ENCODE results near the gene CNPY3. TPM values are rescaled to one million over a fixed set of nuclear protein-coding genes. Genes with fewer than 3 reads are reported as not detected.

CNPY3 gene
- total and polyA plus RNA-seq, 2 of the 13 experiments (the other 11 are each of a cell fraction or from before 2014, with no cell fraction given) = 42.3 to 60.2 TPM

- TF ChIP-seq ZNF335 (CRISPR knock-in tag; IDR thresholded peaks at IDR 0.05) = peak; percentile 58; the same call in 1 of the 2 replicates
- peak; percentile 96 for TF ChIP-seq DR1 (CRISPR knock-in tag; IDR thresholded peaks at IDR 0.05)
- no peak; the same call in 1 of the 2 replicates for TF ChIP-seq ZNF749 (CRISPR knock-in tag; IDR thresholded peaks at IDR 0.05; ENCODE audit: borderline replicate concordance)
- peak; percentile 38; the same call in 1 of the 2 replicates for TF ChIP-seq GATAD2A (CRISPR knock-in tag; IDR thresholded peaks at IDR 0.05)
- no peak for TF ChIP-seq ZEB1 (IDR thresholded peaks at IDR 0.05; ENCODE audit: insufficient replicate concordance, low read depth)
- TF ChIP-seq, protein P1, sequence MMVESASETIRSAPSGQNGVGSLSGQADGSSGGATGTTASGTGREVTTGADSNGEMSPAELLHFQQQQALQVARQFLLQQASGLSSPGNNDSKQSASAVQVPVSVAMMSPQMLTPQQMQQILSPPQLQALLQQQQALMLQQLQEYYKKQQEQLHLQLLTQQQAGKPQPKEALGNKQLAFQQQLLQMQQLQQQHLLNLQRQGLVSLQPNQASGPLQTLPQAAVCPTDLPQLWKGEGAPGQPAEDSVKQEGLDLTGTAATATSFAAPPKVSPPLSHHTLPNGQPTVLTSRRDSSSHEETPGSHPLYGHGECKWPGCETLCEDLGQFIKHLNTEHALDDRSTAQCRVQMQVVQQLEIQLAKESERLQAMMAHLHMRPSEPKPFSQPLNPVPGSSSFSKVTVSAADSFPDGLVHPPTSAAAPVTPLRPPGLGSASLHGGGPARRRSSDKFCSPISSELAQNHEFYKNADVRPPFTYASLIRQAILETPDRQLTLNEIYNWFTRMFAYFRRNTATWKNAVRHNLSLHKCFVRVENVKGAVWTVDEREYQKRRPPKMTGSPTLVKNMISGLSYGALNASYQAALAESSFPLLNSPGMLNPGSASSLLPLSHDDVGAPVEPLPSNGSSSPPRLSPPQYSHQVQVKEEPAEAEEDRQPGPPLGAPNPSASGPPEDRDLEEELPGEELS (CRISPR knock-in tag; IDR thresholded peaks at IDR 0.05) = no peak
- no peak for TF ChIP-seq LRRFIP1 (CRISPR knock-in tag; conservative IDR thresholded peaks at IDR 0.05)
- TF ChIP-seq, protein P2, sequence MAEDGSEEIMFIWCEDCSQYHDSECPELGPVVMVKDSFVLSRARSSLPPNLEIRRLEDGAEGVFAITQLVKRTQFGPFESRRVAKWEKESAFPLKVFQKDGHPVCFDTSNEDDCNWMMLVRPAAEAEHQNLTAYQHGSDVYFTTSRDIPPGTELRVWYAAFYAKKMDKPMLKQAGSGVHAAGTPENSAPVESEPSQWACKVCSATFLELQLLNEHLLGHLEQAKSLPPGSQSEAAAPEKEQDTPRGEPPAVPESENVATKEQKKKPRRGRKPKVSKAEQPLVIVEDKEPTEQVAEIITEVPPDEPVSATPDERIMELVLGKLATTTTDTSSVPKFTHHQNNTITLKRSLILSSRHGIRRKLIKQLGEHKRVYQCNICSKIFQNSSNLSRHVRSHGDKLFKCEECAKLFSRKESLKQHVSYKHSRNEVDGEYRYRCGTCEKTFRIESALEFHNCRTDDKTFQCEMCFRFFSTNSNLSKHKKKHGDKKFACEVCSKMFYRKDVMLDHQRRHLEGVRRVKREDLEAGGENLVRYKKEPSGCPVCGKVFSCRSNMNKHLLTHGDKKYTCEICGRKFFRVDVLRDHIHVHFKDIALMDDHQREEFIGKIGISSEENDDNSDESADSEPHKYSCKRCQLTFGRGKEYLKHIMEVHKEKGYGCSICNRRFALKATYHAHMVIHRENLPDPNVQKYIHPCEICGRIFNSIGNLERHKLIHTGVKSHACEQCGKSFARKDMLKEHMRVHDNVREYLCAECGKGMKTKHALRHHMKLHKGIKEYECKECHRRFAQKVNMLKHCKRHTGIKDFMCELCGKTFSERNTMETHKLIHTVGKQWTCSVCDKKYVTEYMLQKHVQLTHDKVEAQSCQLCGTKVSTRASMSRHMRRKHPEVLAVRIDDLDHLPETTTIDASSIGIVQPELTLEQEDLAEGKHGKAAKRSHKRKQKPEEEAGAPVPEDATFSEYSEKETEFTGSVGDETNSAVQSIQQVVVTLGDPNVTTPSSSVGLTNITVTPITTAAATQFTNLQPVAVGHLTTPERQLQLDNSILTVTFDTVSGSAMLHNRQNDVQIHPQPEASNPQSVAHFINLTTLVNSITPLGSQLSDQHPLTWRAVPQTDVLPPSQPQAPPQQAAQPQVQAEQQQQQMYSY (CRISPR knock-in tag; IDR thresholded peaks at IDR 0.05) = peak; percentile 87
- no peak for TF ChIP-seq CBX2 (IDR thresholded peaks at IDR 0.05; ENCODE audit: low read depth, low read length)
- 0 out of 2 replicates have a peak, but pooled peaks have one; percentile 34 for TF ChIP-seq CBX2 (CRISPR knock-in tag; IDR thresholded peaks at IDR 0.05; ENCODE audit: low read depth)
- TF ChIP-seq RFX3 (CRISPR knock-in tag; IDR thresholded peaks at IDR 0.05) = no peak
- TF ChIP-seq HDAC2 (CRISPR knock-in tag; IDR thresholded peaks at IDR 0.05) = peak; percentile 17; the same call in 1 of the 2 replicates
- no peak for TF ChIP-seq HNRNPUL1 (IDR thresholded peaks at IDR 0.05; ENCODE audit: low read depth, low read length)
- TF ChIP-seq, protein P3, sequence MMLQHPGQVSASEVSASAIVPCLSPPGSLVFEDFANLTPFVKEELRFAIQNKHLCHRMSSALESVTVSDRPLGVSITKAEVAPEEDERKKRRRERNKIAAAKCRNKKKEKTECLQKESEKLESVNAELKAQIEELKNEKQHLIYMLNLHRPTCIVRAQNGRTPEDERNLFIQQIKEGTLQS (CRISPR knock-in tag; IDR thresholded peaks at IDR 0.05) = peak; percentile 37; the same call in 1 of the 2 replicates
- TF ChIP-seq SRSF9 (IDR thresholded peaks at IDR 0.05; ENCODE audit: borderline replicate concordance, insufficient read depth, low read depth, low read length, poor library complexity, severe bottlenecking) = no peak
- TF ChIP-seq ZFP62 (CRISPR knock-in tag; IDR thresholded peaks at IDR 0.05) = 0 out of 2 replicates have a peak, but pooled peaks have one; percentile 43
- no peak; the same call in 1 of the 2 replicates for TF ChIP-seq THAP8 (CRISPR knock-in tag; IDR thresholded peaks at IDR 0.05; ENCODE audit: borderline replicate concordance)
These were observed 55.0 kb downstream of the CNPY3 start, which contains the start of gene PPP2R5D (continued) for GRCh38 chr6:42984001-42984923.
